ENCODE data around the gene MPO.

DNA sequence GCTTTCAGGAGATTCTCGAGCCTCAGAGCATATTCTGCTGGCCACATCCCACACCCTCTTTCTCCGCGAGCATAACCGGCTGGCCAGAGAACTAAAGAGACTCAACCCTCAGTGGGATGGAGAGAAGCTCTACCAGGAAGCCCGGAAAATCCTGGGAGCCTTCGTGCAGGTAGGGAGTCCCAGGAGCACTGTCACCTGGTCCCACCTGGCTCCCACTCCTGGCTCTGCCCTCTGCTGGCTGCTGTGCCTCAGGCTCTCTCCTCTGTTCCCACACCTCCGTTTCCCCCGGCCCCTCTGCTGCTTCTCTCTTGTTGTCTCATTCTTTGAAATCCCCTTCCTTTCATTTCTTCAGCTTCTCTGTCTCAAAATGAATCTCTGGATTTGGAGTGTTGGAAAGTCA, 25.9 kb downstream of the MPO start:
- peak in 2 of 6 experiments; percentile 27 to 31 for TF ChIP-seq CTCF (IDR thresholded peaks at IDR 0.05)
- TF ChIP-seq POLR2A (IDR thresholded peaks at IDR 0.05), result no peak

Measured in Peyer's patch (tissue), 4 donors.